HL-60 (cell line): ENCODE data around the gene ARHGEF37.
"Not testable (repeated sequence)": the region's sequence is repeated elsewhere in the genome, so short reads cannot be mapped to it uniquely, and the experiment has no call there.

ENCODE experiments used
- DNase-seq, 2 experiments: peaks; one replicate each; pipeline ENCODE4 v3.0.0-alpha.2; 2010 to 2020; ENCODE audit warnings: low read depth in 1 of 2, low spot score in 1 of 2
- H3K27ac ChIP-seq: fragments of 250-450 bp; sonication (Bioruptor Pico); replicated peaks from 2 replicates; pipeline ENCODE4 v1.5.1; 2020; ENCODE audit warnings: mild to moderate bottlenecking, moderate library complexity
- H3K27me3 ChIP-seq: fragments of 250-450 bp; sonication (Bioruptor Pico); 2 replicates; pipeline ENCODE4 v1.5.1; 2021; ENCODE audit warnings: mild to moderate bottlenecking, moderate library complexity; ENCODE audit not compliant: insufficient read depth, poor library complexity, severe bottlenecking
- H3K4me3 ChIP-seq: replicated peaks from 2 replicates; pipeline ENCODE4 v1.5.1; 2011; ENCODE audit warnings: mild to moderate bottlenecking, control low read depth, low read length; ENCODE audit not compliant: insufficient read depth
- GABPA ChIP-seq: IDR thresholded peaks from 2 replicates; pipeline ENCODE4 v1.6.1; 2012; ENCODE audit warnings: low read depth
- POLR2AphosphoS5 ChIP-seq: IDR thresholded peaks from 2 replicates; pipeline ENCODE4 v1.6.1; 2012; ENCODE audit warnings: low read depth
- SPI1 ChIP-seq: IDR thresholded peaks from 2 replicates; pipeline ENCODE4 v1.6.1; 2012; ENCODE audit warnings: low read depth, mild to moderate bottlenecking, borderline replicate concordance
- TF ChIP-seq, protein P1 (sequence below): IDR thresholded peaks from 2 replicates; pipeline ENCODE4 v1.6.1; 2012; ENCODE audit warnings: low read depth; ENCODE audit not compliant: insufficient replicate concordance
- TF ChIP-seq, protein P2 (sequence below): IDR thresholded peaks from one replicate; pipeline ENCODE4 v1.5.1; 2011; ENCODE audit warnings: low read length, control low read depth, inconsistent platforms; ENCODE audit not compliant: insufficient read depth

Gene ARHGEF37

DNA sequence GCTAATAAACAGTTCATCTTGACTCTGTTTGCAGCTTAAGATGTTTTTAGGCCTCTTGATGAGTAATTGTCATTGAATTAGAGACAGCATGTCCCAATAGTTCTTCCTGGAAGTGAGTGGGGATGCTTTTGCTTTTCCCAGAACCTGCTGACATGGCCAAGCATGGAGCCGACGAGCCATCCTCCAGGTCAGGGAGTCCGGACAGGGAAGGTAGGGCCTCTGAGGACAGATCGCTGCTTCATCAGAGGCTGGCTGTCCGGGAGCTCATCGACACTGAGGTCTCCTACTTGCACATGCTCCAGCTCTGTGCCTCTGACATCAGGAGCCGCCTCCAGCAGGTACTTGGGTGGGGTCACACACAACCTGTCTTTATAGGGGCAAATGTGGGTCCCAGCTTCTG is 16.3 kb downstream of the ARHGEF37 start:
- Histone ChIP-seq H3K27ac (no peak overlapping the region), H3K27me3 (no peaks in the 10 kb centered on the region), H3K4me3 (no peak overlapping the region)
- TF ChIP-seq, protein P1, sequence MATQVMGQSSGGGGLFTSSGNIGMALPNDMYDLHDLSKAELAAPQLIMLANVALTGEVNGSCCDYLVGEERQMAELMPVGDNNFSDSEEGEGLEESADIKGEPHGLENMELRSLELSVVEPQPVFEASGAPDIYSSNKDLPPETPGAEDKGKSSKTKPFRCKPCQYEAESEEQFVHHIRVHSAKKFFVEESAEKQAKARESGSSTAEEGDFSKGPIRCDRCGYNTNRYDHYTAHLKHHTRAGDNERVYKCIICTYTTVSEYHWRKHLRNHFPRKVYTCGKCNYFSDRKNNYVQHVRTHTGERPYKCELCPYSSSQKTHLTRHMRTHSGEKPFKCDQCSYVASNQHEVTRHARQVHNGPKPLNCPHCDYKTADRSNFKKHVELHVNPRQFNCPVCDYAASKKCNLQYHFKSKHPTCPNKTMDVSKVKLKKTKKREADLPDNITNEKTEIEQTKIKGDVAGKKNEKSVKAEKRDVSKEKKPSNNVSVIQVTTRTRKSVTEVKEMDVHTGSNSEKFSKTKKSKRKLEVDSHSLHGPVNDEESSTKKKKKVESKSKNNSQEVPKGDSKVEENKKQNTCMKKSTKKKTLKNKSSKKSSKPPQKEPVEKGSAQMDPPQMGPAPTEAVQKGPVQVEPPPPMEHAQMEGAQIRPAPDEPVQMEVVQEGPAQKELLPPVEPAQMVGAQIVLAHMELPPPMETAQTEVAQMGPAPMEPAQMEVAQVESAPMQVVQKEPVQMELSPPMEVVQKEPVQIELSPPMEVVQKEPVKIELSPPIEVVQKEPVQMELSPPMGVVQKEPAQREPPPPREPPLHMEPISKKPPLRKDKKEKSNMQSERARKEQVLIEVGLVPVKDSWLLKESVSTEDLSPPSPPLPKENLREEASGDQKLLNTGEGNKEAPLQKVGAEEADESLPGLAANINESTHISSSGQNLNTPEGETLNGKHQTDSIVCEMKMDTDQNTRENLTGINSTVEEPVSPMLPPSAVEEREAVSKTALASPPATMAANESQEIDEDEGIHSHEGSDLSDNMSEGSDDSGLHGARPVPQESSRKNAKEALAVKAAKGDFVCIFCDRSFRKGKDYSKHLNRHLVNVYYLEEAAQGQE: no peak
- TF ChIP-seq GABPA (no peak), SPI1 (no peak), POLR2AphosphoS5 (no peak)
- TF ChIP-seq, protein P2, sequence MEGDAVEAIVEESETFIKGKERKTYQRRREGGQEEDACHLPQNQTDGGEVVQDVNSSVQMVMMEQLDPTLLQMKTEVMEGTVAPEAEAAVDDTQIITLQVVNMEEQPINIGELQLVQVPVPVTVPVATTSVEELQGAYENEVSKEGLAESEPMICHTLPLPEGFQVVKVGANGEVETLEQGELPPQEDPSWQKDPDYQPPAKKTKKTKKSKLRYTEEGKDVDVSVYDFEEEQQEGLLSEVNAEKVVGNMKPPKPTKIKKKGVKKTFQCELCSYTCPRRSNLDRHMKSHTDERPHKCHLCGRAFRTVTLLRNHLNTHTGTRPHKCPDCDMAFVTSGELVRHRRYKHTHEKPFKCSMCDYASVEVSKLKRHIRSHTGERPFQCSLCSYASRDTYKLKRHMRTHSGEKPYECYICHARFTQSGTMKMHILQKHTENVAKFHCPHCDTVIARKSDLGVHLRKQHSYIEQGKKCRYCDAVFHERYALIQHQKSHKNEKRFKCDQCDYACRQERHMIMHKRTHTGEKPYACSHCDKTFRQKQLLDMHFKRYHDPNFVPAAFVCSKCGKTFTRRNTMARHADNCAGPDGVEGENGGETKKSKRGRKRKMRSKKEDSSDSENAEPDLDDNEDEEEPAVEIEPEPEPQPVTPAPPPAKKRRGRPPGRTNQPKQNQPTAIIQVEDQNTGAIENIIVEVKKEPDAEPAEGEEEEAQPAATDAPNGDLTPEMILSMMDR: no peak
- no peak for DNase-seq

DNA sequence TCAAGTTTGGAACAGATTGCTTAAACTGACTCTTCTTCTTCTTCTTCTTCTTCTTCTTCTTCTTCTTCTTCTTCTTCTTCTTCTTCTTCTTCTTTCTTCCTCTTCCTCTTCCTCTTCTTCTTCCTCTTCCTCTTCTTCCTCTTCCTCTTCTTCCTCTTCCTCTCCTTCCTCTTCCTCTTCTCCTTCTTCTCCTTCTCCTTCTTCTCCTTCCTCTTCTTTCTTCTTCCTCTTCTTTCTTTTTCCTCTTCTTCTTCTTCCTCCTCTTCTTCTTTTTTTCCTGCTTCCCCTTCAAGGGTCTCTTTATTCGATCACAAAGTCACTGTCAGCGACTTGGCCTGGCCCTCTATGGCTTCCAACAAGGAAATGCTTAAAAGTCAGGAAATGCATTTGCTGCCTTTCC is 16.9 kb downstream of the ARHGEF37 start:
- DNase-seq, H3K4me3 ChIP-seq, H3K27ac ChIP-seq, H3K27me3 ChIP-seq: not testable (repeated sequence)
- TF ChIP-seq SPI1: peak; percentile 26; the same call in 1 of the 2 replicates

DNA sequence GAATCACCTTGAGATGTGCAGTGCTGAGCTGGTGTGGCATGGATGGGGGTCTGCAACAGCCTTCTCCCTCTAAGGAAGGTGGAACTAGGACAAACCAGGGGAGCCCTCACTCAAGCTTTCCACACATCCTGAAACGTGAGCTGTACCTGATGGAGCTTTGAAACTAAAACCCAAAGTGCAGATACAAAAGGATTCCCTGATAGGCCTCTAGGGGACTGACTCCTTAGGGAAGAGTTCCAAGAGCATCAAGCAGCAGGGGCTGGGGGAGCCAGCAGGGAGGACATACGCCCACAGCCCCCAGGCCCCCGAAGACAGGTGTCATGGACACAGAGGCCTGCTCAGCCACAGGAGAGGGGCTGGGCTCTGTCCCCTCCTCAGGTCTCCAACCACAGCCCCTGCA is 17.7 kb downstream of the ARHGEF37 start:
- no peak overlapping the region for H3K27ac ChIP-seq
- H3K4me3 ChIP-seq: no peak overlapping the region
- TF ChIP-seq SPI1 (no peak), GABPA (no peak), POLR2AphosphoS5 (no peak)
- TF ChIP-seq, protein P1: no peak
- TF ChIP-seq, protein P2: no peak
- DNase-seq: no peak
- H3K27me3 ChIP-seq: no peaks in the 10 kb centered on the region

DNA sequence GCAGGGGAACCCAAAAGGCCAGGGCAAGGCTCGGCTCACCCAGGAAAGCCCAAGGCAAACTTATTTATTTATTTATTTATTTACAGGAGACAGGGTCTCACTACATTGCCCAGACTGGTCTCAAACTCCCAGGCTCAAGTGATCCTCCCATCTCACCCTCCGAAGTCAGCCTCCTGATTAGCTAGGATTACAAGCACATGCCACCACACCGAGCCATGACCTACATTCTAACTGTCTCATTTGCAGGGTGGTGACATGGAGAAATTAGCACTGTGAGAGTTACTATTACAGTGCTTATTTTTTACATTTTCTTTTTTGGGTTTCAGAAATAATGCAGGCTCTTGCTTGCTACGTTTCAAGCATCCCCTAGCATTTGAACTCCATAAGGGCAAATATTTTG is 18.1 kb downstream of the ARHGEF37 start:
- TF ChIP-seq POLR2AphosphoS5 (no peak), GABPA (no peak), SPI1 (no peak)
- TF ChIP-seq, protein P1: no peak
- TF ChIP-seq, protein P2: no peak
- Histone ChIP-seq H3K27me3 (no peaks in the 10 kb centered on the region), H3K27ac (no peak overlapping the region), H3K4me3 (no peak overlapping the region)
- no peak for DNase-seq
